Measurements from ENCODE around the gene DTNA.

DNA sequence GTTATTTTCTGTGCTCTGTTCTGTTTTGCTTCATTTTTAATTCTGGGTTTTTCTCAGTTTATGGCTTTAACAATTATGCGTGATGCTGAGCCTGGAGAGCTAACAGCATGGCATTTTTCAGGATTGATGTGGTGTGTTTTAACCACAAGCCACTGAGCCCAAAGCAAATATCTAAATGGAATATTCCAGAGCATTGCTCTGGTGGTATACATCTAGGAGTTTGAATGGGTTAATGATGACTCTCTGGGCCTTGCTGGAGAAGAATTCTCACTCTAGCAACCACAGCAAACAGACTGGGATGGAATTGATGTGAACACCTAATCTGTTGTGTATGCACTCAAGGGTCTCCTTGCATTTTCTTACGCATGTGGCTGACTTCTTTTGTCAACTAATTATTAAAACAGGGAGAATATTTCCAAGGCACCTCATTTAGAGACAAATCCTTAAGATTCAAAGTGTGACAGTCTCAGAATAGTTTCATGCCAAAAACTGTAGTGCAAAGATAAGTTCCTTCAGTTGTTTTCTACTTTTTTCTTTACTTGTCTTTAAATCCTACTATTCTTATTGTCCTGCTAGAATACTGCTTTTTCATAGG lies 164.0 kb downstream of the DTNA start:
- no peak for TF ChIP-seq TAF1 (IDR thresholded peaks at IDR 0.05; ENCODE audit: borderline replicate concordance, low read depth, low read length)
- no peak for TF ChIP-seq POLR2A (IDR thresholded peaks at IDR 0.05; ENCODE audit: low read depth, low read length)
- TF ChIP-seq POLR2AphosphoS5 (IDR thresholded peaks at IDR 0.05; ENCODE audit: low read depth, low read length), result no peak

Data from GM12892 (cell line).